Nephron progenitor cell (in vitro differentiated cells): ENCODE data around the gene PPA2.

Experiments
- DNase-seq: peaks from one replicate; pipeline ENCODE4 v3.0.0; 2021
- H3K27ac Mint-ChIP-seq: 2 replicates; pipeline ENCODE4 v1.8.0; 2021; ENCODE audit warnings: mild to moderate bottlenecking, moderate library complexity, mixed read lengths
- H3K27me3 Mint-ChIP-seq: 2 replicates; pipeline ENCODE4 v1.8.0; 2021; ENCODE audit warnings: mild to moderate bottlenecking, low read depth, mixed read lengths; ENCODE audit not compliant: poor library complexity
- H3K36me3 Mint-ChIP-seq: 2 replicates; pipeline ENCODE4 v1.8.0; 2021; ENCODE audit warnings: low read depth, mixed read lengths
- H3K4me1 Mint-ChIP-seq: 2 replicates; pipeline ENCODE4 v1.8.0; 2021; ENCODE audit warnings: mixed read lengths
- H3K4me3 Mint-ChIP-seq: 2 replicates; pipeline ENCODE4 v1.8.0; 2021; ENCODE audit warnings: mild to moderate bottlenecking, moderate library complexity, mixed read lengths
- H3K9me3 Mint-ChIP-seq: 2 replicates; pipeline ENCODE4 v1.8.0; 2021; ENCODE audit warnings: mild to moderate bottlenecking, moderate library complexity, mixed read lengths
- TF ChIP-seq, protein P1 (sequence below): fragments of 200-600 bp; sonication (generic); IDR thresholded peaks from 2 replicates; pipeline ENCODE4 v1.5.0; 2021; ENCODE audit warnings: antibody characterized with exemption

The PPA2 gene

GRCh38 chr4:105400901-105401677 is 72.8 kb downstream of the PPA2 start:
- Mint-ChIP-seq H3K9me3 (peaks cover 17% of the 10 kb centered on the region), H3K4me1 (no peaks in the 10 kb centered on the region), H3K4me3 (no peak overlapping the region), H3K27ac (no peak overlapping the region), H3K27me3 (no peaks in the 10 kb centered on the region), H3K36me3 (peaks cover 47% of the 10 kb centered on the region)
- no peak for DNase-seq
- TF ChIP-seq, protein P1, sequence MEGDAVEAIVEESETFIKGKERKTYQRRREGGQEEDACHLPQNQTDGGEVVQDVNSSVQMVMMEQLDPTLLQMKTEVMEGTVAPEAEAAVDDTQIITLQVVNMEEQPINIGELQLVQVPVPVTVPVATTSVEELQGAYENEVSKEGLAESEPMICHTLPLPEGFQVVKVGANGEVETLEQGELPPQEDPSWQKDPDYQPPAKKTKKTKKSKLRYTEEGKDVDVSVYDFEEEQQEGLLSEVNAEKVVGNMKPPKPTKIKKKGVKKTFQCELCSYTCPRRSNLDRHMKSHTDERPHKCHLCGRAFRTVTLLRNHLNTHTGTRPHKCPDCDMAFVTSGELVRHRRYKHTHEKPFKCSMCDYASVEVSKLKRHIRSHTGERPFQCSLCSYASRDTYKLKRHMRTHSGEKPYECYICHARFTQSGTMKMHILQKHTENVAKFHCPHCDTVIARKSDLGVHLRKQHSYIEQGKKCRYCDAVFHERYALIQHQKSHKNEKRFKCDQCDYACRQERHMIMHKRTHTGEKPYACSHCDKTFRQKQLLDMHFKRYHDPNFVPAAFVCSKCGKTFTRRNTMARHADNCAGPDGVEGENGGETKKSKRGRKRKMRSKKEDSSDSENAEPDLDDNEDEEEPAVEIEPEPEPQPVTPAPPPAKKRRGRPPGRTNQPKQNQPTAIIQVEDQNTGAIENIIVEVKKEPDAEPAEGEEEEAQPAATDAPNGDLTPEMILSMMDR: no peak

DNA sequence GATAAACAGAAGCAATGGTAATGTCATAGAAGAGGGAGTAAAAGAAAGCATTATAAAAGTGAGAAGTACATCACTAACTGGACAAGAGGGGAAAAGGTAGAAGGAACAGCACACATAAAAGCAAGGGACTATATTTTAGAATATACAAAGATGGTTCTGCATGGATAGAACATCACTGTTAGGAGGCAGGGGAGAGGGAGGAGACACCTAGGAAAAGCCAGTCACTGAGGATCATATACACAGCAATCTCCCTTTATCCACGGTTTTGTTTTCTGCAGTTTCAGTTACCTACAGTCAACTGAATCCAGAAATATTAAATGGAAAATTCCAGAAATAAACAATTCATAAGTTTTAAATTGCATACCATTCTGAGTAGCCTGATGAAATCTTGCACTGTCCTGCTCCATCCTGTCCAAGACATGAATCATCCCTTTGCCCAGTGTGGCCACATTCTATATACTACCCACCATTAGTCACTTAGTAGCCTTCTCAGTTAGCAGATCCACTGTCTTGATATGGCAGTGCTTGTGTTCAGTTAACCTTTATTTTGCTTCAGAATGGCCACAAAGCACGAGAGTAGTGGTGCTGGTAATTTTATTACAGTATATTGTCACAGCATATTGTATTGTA is 74.2 kb downstream of the PPA2 start:
- Mint-ChIP-seq H3K27me3 (no peaks in the 10 kb centered on the region), H3K27ac (no peak overlapping the region), H3K4me3 (no peak overlapping the region), H3K9me3 (peaks cover 9% of the 10 kb centered on the region), H3K4me1 (no peaks in the 10 kb centered on the region), H3K36me3 (peaks cover 46% of the 10 kb centered on the region)
- TF ChIP-seq, protein P1: no peak
- no peak for DNase-seq

DNA sequence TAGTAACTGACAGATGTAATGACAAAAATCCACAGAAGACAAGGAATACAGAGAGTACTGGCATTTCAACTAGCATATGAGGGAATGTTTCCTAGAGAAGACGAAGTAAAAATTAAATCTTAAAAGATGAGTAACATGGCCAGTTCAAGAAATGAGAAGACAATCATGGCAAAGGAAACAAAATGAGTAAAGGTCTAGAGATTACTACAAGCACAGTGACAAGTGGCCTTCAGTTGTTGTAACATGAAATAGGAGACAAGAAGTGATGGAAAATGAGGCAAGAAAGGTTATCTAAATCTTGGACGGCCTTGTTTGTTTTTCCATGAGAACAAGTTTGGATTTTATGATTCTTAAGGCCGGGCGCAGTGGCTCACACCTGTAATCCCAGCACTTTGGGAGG is 81.0 kb downstream of the PPA2 start:
- H3K4me3 Mint-ChIP-seq: no peak overlapping the region

DNA sequence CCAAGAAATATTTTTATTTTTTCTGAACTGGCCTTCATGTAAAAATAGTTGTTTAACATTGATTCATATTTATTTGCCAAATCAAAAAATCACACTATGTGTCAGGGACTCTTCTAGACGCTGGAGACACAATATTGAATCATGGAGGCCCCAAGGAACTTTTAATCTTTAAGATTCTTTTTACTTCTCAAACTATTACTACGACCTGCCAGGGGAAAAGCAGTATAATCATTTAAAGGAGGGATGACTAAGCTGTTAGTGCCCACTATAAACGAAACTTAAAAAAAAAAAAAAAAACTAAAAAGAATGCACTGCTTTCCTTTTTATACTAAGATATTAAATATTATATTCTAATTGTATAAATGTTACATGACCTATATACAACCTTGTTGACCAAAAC is 84.7 kb downstream of the PPA2 start:
- Mint-ChIP-seq H3K36me3 (peaks cover 59% of the 10 kb centered on the region), H3K4me3 (no peak overlapping the region), H3K4me1 (no peaks in the 10 kb centered on the region), H3K27me3 (no peaks in the 10 kb centered on the region), H3K9me3 (no peaks in the 10 kb centered on the region), H3K27ac (no peak overlapping the region)
- no peak for DNase-seq
- TF ChIP-seq, protein P1: no peak

More for the DNA sequence above, 81.0 kb downstream of the PPA2 start:
- no peak for DNase-seq
- Mint-ChIP-seq H3K9me3 (no peaks in the 10 kb centered on the region), H3K36me3 (peaks cover 59% of the 10 kb centered on the region), H3K27ac (no peak overlapping the region), H3K4me1 (no peaks in the 10 kb centered on the region), H3K27me3 (no peaks in the 10 kb centered on the region)
- TF ChIP-seq, protein P1: no peak

DNA sequence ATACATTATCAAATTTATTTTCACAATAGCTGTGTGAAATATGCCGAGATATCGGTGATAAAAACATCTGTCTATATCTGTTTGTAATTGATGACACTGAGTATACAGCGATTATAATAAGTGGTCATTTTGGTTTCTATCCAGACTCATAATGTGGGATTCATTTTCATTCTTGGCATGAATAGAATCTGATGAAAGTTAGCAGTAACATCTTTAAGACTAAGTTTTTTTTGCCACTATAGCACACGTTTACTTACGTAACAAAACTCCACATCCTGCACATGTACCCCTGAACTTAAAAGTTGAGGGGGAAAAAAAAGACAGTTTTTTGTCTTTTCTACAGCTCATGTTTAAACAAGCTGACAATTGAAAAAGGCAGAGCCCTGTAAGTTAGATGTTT is 86.4 kb downstream of the PPA2 start:
- DNase-seq: no peak
- TF ChIP-seq, protein P1: no peak
- H3K27me3 Mint-ChIP-seq: no peaks in the 10 kb centered on the region
- no peaks in the 10 kb centered on the region for H3K4me1 Mint-ChIP-seq
- H3K4me3 Mint-ChIP-seq: no peak overlapping the region
- peaks cover 62% of the 10 kb centered on the region for H3K36me3 Mint-ChIP-seq
- no peak overlapping the region for H3K27ac Mint-ChIP-seq
- no peaks in the 10 kb centered on the region for H3K9me3 Mint-ChIP-seq
